ENCODE results near the gene ABHD13.

ABHD13 gene

DNA sequence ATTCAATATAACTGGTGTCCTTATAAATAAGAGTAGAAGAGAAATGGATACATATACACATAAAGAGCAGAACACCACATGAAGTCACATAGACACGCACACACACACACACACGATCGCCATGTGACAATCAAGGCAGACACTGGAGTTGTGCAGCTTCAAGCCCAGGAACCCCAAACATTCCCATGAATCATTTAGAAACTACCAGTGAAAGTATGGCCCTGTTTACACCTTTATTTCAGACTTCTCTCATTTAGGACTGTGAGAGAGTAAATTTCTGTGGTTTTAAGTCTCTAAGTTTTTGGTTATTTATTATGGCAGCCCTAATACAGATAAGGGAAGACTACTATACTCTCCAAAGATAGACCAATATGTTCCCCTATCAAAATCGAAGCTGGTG, 31.0 kb downstream of the ABHD13 start:
- H3K27me3 ChIP-seq (ENCODE audit: insufficient read depth, low read length), result no peaks in the 10 kb centered on the region
- no peak overlapping the region for H2AFZ ChIP-seq (ENCODE audit: low read length)
- 0 out of 2 replicates have a peak, but pooled peaks cover 3% of the 10 kb centered on the region for H3K9me3 ChIP-seq (ENCODE audit: low read length)
- no peaks in the 10 kb centered on the region for H3K4me1 ChIP-seq (ENCODE audit: insufficient read depth, low read length, severe bottlenecking)
- H3K9me2 ChIP-seq (ENCODE audit: low read depth, low read length), result no peaks in the 10 kb centered on the region
- no peak overlapping the region for H3K27ac ChIP-seq (ENCODE audit: low read depth, low read length, poor library complexity, severe bottlenecking)
- H3K79me2 ChIP-seq (ENCODE audit: insufficient read depth, low read length), result no peaks in the 10 kb centered on the region
- H3K9ac ChIP-seq (ENCODE audit: low read length), result no peak overlapping the region
- TF ChIP-seq EZH2 (IDR thresholded peaks at IDR 0.05; ENCODE audit: borderline replicate concordance, low read length), result no peak
- TF ChIP-seq, protein P1, sequence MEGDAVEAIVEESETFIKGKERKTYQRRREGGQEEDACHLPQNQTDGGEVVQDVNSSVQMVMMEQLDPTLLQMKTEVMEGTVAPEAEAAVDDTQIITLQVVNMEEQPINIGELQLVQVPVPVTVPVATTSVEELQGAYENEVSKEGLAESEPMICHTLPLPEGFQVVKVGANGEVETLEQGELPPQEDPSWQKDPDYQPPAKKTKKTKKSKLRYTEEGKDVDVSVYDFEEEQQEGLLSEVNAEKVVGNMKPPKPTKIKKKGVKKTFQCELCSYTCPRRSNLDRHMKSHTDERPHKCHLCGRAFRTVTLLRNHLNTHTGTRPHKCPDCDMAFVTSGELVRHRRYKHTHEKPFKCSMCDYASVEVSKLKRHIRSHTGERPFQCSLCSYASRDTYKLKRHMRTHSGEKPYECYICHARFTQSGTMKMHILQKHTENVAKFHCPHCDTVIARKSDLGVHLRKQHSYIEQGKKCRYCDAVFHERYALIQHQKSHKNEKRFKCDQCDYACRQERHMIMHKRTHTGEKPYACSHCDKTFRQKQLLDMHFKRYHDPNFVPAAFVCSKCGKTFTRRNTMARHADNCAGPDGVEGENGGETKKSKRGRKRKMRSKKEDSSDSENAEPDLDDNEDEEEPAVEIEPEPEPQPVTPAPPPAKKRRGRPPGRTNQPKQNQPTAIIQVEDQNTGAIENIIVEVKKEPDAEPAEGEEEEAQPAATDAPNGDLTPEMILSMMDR (IDR thresholded peaks at IDR 0.05; ENCODE audit: low read length), result no peak
- no peaks in the 10 kb centered on the region for H3F3A ChIP-seq (ENCODE audit: insufficient read depth, low read length)
- no peak overlapping the region for H3K4me2 ChIP-seq (ENCODE audit: low read length)
- no peak overlapping the region for H3K4me3 ChIP-seq (ENCODE audit: low read depth, low read length, poor library complexity, severe bottlenecking)
- no peaks in the 10 kb centered on the region for H3K36me3 ChIP-seq (ENCODE audit: insufficient read depth, low read length)
- H4K20me1 ChIP-seq (ENCODE audit: insufficient read depth, low read length), result no peaks in the 10 kb centered on the region

DNA sequence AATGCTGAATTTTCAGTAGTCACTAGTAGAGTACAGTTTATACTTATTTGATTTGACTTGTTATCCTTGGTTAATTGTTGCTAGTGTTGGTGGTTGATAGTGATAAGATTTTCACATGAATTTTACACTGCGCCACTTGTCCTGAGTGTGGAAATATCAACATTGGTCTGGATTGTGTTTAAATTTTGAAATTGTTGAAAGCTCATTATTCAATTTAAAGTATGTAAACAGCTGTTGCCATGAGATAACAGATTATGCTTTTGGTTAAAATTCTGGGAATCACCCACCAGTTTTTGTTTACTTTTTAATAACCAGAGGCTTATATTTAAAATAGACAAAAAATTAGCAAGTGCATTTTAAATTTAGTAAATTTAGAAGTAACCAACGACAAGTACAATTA, 39.1 kb downstream of the ABHD13 start:
- TF ChIP-seq EZH2 (IDR thresholded peaks at IDR 0.05; ENCODE audit: borderline replicate concordance, low read length), result no peak
- TF ChIP-seq, protein P1 (IDR thresholded peaks at IDR 0.05; ENCODE audit: low read length), result no peak
- Histone ChIP-seq H3K4me3 (ENCODE audit: low read depth, low read length, poor library complexity, severe bottlenecking) (no peak overlapping the region), H3K9me3 (ENCODE audit: low read length) (no peaks in the 10 kb centered on the region), H2AFZ (ENCODE audit: low read length) (no peak overlapping the region), H3F3A (ENCODE audit: insufficient read depth, low read length) (no peaks in the 10 kb centered on the region), H3K79me2 (ENCODE audit: insufficient read depth, low read length) (no peaks in the 10 kb centered on the region), H3K9me2 (ENCODE audit: low read depth, low read length) (no peaks in the 10 kb centered on the region), H4K20me1 (ENCODE audit: insufficient read depth, low read length) (no peaks in the 10 kb centered on the region), H3K27me3 (ENCODE audit: insufficient read depth, low read length) (no peaks in the 10 kb centered on the region), H3K36me3 (ENCODE audit: insufficient read depth, low read length) (no peaks in the 10 kb centered on the region), H3K4me2 (ENCODE audit: low read length) (no peak overlapping the region), H3K27ac (ENCODE audit: low read depth, low read length, poor library complexity, severe bottlenecking) (no peak overlapping the region), H3K4me1 (ENCODE audit: insufficient read depth, low read length, severe bottlenecking) (no peaks in the 10 kb centered on the region), H3K9ac (ENCODE audit: low read length) (no peak overlapping the region)

DNA sequence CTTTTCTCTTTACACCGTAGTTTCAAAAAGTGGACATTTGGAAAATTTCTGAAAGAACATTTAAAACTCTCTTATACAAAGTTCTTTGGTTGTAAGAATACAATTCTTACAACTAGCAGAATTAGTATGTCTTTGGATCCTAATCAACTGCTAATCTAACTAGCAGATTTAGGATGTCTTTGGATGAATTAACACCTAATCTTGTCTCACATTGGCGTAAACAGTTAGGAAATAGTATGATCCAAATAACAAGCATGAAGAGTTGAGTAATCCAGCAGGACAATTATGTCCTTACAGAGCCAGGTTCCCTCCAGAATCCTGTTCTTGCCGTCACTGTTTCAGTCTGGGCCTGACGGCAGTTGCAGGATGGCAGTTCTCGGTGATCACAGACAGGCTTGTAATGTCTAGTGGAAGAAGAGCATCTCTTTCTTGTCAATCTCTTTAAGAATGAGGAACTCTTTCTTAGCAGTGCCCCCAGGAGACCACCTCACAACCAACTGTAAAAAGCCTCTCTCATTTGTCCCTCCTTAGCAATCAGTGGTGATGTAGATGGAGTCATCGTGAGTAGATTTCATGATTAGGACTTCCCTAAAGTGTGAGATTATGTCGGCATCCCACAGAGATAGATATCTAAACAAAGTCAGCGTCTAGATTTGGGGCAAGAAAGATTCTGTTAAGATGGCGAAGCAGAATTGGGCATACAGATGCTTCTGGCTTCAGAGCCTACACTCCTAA, 45.6 kb downstream of the ABHD13 start:
- no peaks in the 10 kb centered on the region for H3K9me2 ChIP-seq (ENCODE audit: low read depth, low read length)
- no peaks in the 10 kb centered on the region for H3F3A ChIP-seq (ENCODE audit: insufficient read depth, low read length)
- H3K79me2 ChIP-seq (ENCODE audit: insufficient read depth, low read length), result no peaks in the 10 kb centered on the region
- H4K20me1 ChIP-seq (ENCODE audit: insufficient read depth, low read length), result no peaks in the 10 kb centered on the region
- no peak overlapping the region for H3K4me3 ChIP-seq (ENCODE audit: low read depth, low read length, poor library complexity, severe bottlenecking)
- no peak overlapping the region for H3K27ac ChIP-seq (ENCODE audit: low read depth, low read length, poor library complexity, severe bottlenecking)
- TF ChIP-seq, protein P1 (IDR thresholded peaks at IDR 0.05; ENCODE audit: low read length), result no peak
- TF ChIP-seq EZH2 (IDR thresholded peaks at IDR 0.05; ENCODE audit: borderline replicate concordance, low read length), result no peak
- H3K9me3 ChIP-seq (ENCODE audit: low read length), result no peaks in the 10 kb centered on the region
- H2AFZ ChIP-seq (ENCODE audit: low read length), result no peak overlapping the region
- no peaks in the 10 kb centered on the region for H3K4me1 ChIP-seq (ENCODE audit: insufficient read depth, low read length, severe bottlenecking)
- no peak overlapping the region for H3K4me2 ChIP-seq (ENCODE audit: low read length)
- no peaks in the 10 kb centered on the region for H3K36me3 ChIP-seq (ENCODE audit: insufficient read depth, low read length)
- no peak overlapping the region for H3K9ac ChIP-seq (ENCODE audit: low read length)
- no peaks in the 10 kb centered on the region for H3K27me3 ChIP-seq (ENCODE audit: insufficient read depth, low read length)
